H9 (cell line): ENCODE results near the gene MUC2. TPM values are rescaled to one million over a fixed set of nuclear protein-coding genes. Genes with fewer than 3 reads are reported as not detected.

Experiments used
- DNase-seq: peaks from one replicate; pipeline ENCODE4 v3.0.0-alpha.2; 2017
- H2AFZ ChIP-seq: one replicate; pipeline ENCODE4 v1.6.1; 2013; ENCODE audit warnings: mild to moderate bottlenecking, low read length, control low read depth, moderate library complexity
- H2AK5ac ChIP-seq: 2 replicates; pipeline ENCODE4 v1.6.1; 2013; ENCODE audit warnings: low read length, control low read depth, mixed read lengths; ENCODE audit not compliant: insufficient read length
- H2BK120ac ChIP-seq: one replicate; pipeline ENCODE4 v1.6.1; 2013; ENCODE audit warnings: low read depth, mild to moderate bottlenecking, low read length, control low read depth, inconsistent platforms; ENCODE audit not compliant: poor library complexity, severe bottlenecking
- H2BK12ac ChIP-seq: 2 replicates; pipeline ENCODE4 v1.6.1; 2013; ENCODE audit warnings: low read length, control low read depth, mixed read lengths, low read depth; ENCODE audit not compliant: insufficient read length
- H2BK15ac ChIP-seq: 2 replicates; pipeline ENCODE4 v1.6.1; 2013; ENCODE audit warnings: low read depth, low read length, control low read depth
- H2BK20ac ChIP-seq: one replicate; pipeline ENCODE4 v1.6.1; 2013; ENCODE audit warnings: low read depth, mild to moderate bottlenecking, low read length, control low read depth, inconsistent platforms; ENCODE audit not compliant: poor library complexity, severe bottlenecking
- H2BK5ac ChIP-seq: 2 replicates; pipeline ENCODE4 v1.6.1; 2013; ENCODE audit warnings: low read length, control low read depth, mixed read lengths; ENCODE audit not compliant: insufficient read length
- H3K14ac ChIP-seq: 2 replicates; pipeline ENCODE4 v1.6.1; 2013; ENCODE audit warnings: low read length, control low read depth; ENCODE audit not compliant: insufficient read depth
- H3K18ac ChIP-seq: 2 replicates; pipeline ENCODE4 v1.6.1; 2013; ENCODE audit warnings: low read depth, mild to moderate bottlenecking, mixed read lengths, low read length, control low read depth; ENCODE audit not compliant: insufficient read length
- H3K23ac ChIP-seq: 2 replicates; pipeline ENCODE4 v1.6.1; 2013; ENCODE audit warnings: low read length, control low read depth, mixed read lengths, low read depth; ENCODE audit not compliant: insufficient read length
- H3K23me2 ChIP-seq: 2 replicates; pipeline ENCODE4 v1.6.1; 2013; ENCODE audit warnings: low read depth, mild to moderate bottlenecking, mixed read lengths, low read length, control low read depth; ENCODE audit not compliant: insufficient read length, poor library complexity, severe bottlenecking
- H3K27ac ChIP-seq: 2 replicates; pipeline ENCODE4 v1.5.1; 2013; ENCODE audit warnings: low read length, control low read depth, mixed read lengths, low read depth; ENCODE audit not compliant: insufficient read length
- H3K27me3 ChIP-seq: 2 replicates; pipeline ENCODE4 v1.6.1; 2013; ENCODE audit warnings: low read length, control low read depth, inconsistent platforms; ENCODE audit not compliant: insufficient read depth
- H3K4ac ChIP-seq: 2 replicates; pipeline ENCODE4 v1.6.1; 2013; ENCODE audit warnings: low read depth, mild to moderate bottlenecking, control low read depth, inconsistent platforms, low read length, moderate library complexity
- H3K4me1 ChIP-seq: 2 replicates; pipeline ENCODE4 v1.6.1; 2013; ENCODE audit warnings: low read length, control low read depth, inconsistent platforms; ENCODE audit not compliant: insufficient read depth
- H3K4me2 ChIP-seq: 2 replicates; pipeline ENCODE4 v1.6.1; 2013; ENCODE audit warnings: low read length, control low read depth, mixed read lengths; ENCODE audit not compliant: insufficient read length, insufficient read depth
- H3K56ac ChIP-seq: 2 replicates; pipeline ENCODE4 v1.6.1; 2013; ENCODE audit warnings: low read depth, mild to moderate bottlenecking, mixed read lengths, low read length, control low read depth; ENCODE audit not compliant: insufficient read length
- H3K79me1 ChIP-seq: 2 replicates; pipeline ENCODE4 v1.6.1; 2013; ENCODE audit warnings: low read depth, mild to moderate bottlenecking, moderate library complexity, low read length, control low read depth, inconsistent platforms; ENCODE audit not compliant: insufficient read depth, poor library complexity, severe bottlenecking
- H3K79me2 ChIP-seq: 2 replicates; pipeline ENCODE4 v1.6.1; 2013; ENCODE audit warnings: low read length, control low read depth, inconsistent platforms; ENCODE audit not compliant: insufficient read depth
- H3K9ac ChIP-seq: 2 replicates; pipeline ENCODE4 v1.6.1; 2013; ENCODE audit warnings: low read length, control low read depth, mixed read lengths; ENCODE audit not compliant: insufficient read length; ENCODE audit errors: extremely low read depth
- H3K9me3 ChIP-seq: one replicate; pipeline ENCODE4 v1.6.1; 2013; ENCODE audit warnings: low read depth, low read length, inconsistent platforms; ENCODE audit not compliant: control insufficient read depth
- H3T11ph ChIP-seq: one replicate; pipeline ENCODE4 v1.6.1; 2013; ENCODE audit warnings: mild to moderate bottlenecking, low read length, control low read depth, inconsistent platforms
- H4K20me1 ChIP-seq: one replicate; pipeline ENCODE4 v1.6.1; 2013; ENCODE audit not compliant: control insufficient read depth, insufficient read length, insufficient read depth
- H4K5ac ChIP-seq: 2 replicates; pipeline ENCODE4 v1.6.1; 2013; ENCODE audit warnings: low read depth, mild to moderate bottlenecking, mixed read lengths, low read length, control low read depth; ENCODE audit not compliant: insufficient read length
- H4K8ac ChIP-seq: replicated peaks from 2 replicates; pipeline ENCODE4 v1.6.1; 2013; ENCODE audit warnings: low read length, control low read depth, mixed read lengths, low read depth; ENCODE audit not compliant: insufficient read length
- H4K91ac ChIP-seq: 2 replicates; pipeline ENCODE4 v1.6.1; 2013; ENCODE audit warnings: low read depth, mild to moderate bottlenecking, moderate library complexity, mixed read lengths, low read length, control low read depth; ENCODE audit not compliant: insufficient read length
- H3K27ac Mint-ChIP-seq, 3 experiments: 2 replicates in 2 of 3; 3 replicates in 1 of 3; pipeline ENCODE4 v1.8.0; 2020 to 2021; ENCODE audit warnings: mixed read lengths in 3 of 3, mild to moderate bottlenecking in 1 of 3, moderate library complexity in 1 of 3
- H3K27me3 Mint-ChIP-seq: 2 replicates; pipeline ENCODE4 v1.8.0; 2021; ENCODE audit warnings: low read depth, mild to moderate bottlenecking, moderate library complexity, mixed read lengths
- H3K36me3 Mint-ChIP-seq, 3 experiments: 2 replicates in 2 of 3; 3 replicates in 1 of 3; pipeline ENCODE4 v1.8.0; 2020 to 2021; ENCODE audit warnings: low read depth in 3 of 3, mixed read lengths in 3 of 3; ENCODE audit not compliant: insufficient read depth in 1 of 3
- H3K4me1 Mint-ChIP-seq, 2 experiments: 2 replicates each; pipeline ENCODE4 v1.8.0; 2020; ENCODE audit warnings: mixed read lengths in 2 of 2
- H3K4me3 Mint-ChIP-seq, 2 experiments: 2 replicates in 1 of 2; 3 replicates in 1 of 2; pipeline ENCODE4 v1.8.0; 2020 to 2021; ENCODE audit warnings: mild to moderate bottlenecking in 2 of 2, mixed read lengths in 2 of 2, moderate library complexity in 1 of 2
- H3K9me3 Mint-ChIP-seq, 2 experiments: 2 replicates in 1 of 2; 3 replicates in 1 of 2; pipeline ENCODE4 v1.8.0; 2020; ENCODE audit warnings: mild to moderate bottlenecking in 2 of 2, mixed read lengths in 2 of 2, moderate library complexity in 1 of 2
- CTCF ChIP-seq: fragments of 200-600 bp; sonication (generic); conservative IDR thresholded peaks from 3 replicates; pipeline ENCODE4 v1.8.0; 2021; ENCODE audit warnings: antibody characterized with exemption, mild to moderate bottlenecking
- WGBS: extraction: QIAGEN DNeasy Blood & Tissue Kit; methylation state at CpG from one replicate; pipeline ENCODE4 v1.1.7; 2013; ENCODE audit warnings: missing lambda C conversion rate, low lambda C conversion rate, mixed read lengths; ENCODE audit not compliant: insufficient read length; ENCODE audit errors: extremely low coverage; 5-methylcytosine and 5-hydroxymethylcytosine counted together
- total RNA-seq: library from RNA; stranded (reverse); gene quantifications from 2 replicates; pipeline ENCODE4 v1.2.1, GENCODE V29; 2021

The MUC2 gene
- total RNA-seq, 1 experiment from 2014 or later, result not detected

GRCh38 chr11:1033016-1033798 lies 41.5 kb upstream of the MUC2 start:
- H3K4me1 Mint-ChIP-seq, result no peaks in the 10 kb centered on the region
- H3K9ac ChIP-seq, result no peak overlapping the region
- no peaks in the 10 kb centered on the region for H3K79me1 ChIP-seq
- no peak overlapping the region for H3K27ac ChIP-seq
- no peaks in the 10 kb centered on the region for H3K36me3 Mint-ChIP-seq
- H2BK12ac ChIP-seq, result no peak overlapping the region
- H3K27me3 ChIP-seq, result no peaks in the 10 kb centered on the region
- no peaks in the 10 kb centered on the region for H3K4me1 ChIP-seq
- no peak overlapping the region for H2BK5ac ChIP-seq
- no peak overlapping the region for H2BK20ac ChIP-seq
- no peak overlapping the region for H3K56ac ChIP-seq
- H3K14ac ChIP-seq, result no peak overlapping the region
- H3K79me2 ChIP-seq, result no peaks in the 10 kb centered on the region
- no peak for DNase-seq
- no peak overlapping the region for H4K5ac ChIP-seq
- H3K18ac ChIP-seq, result no peak overlapping the region
- H4K20me1 ChIP-seq, result no peaks in the 10 kb centered on the region
- no peak overlapping the region for H4K8ac ChIP-seq
- H3K23ac ChIP-seq, result no peak overlapping the region
- no peak overlapping the region for H2AK5ac ChIP-seq
- no CpG with 5 or more reads among the region's 38 CpGs for WGBS
- H3K4ac ChIP-seq, result no peak overlapping the region
- no peak for TF ChIP-seq CTCF
- peaks cover 0 to 6% of the 10 kb centered on the region in 2 experiments; a peak in 2 of 5 replicates for H3K9me3 Mint-ChIP-seq
- no peaks in the 10 kb centered on the region for H3K27me3 Mint-ChIP-seq
- no peak overlapping the region for H2AFZ ChIP-seq
- H4K91ac ChIP-seq, result no peak overlapping the region
- no peak overlapping the region for H3K4me2 ChIP-seq
- no peak overlapping the region; a peak in 1 of 5 replicates for H3K4me3 Mint-ChIP-seq
- H2BK120ac ChIP-seq, result no peak overlapping the region
- no peak overlapping the region for H3K27ac Mint-ChIP-seq
- H3K9me3 ChIP-seq, result no peaks in the 10 kb centered on the region
- H3T11ph ChIP-seq, result no peak overlapping the region
- no peaks in the 10 kb centered on the region for H3K23me2 ChIP-seq
- H2BK15ac ChIP-seq, result no peak overlapping the region
